CD4-positive, alpha-beta T cell (primary cell): ENCODE measurements around the gene ADAM19. TPM values are rescaled to one million over a fixed set of nuclear protein-coding genes. Genes with fewer than 3 reads are reported as not detected.

Experiments
- ATAC-seq: fragments of 200-7000 bp; cut with Tn5 transposase; one replicate; pipeline ENCODE4 v1.10.0; 2022; ENCODE audit warnings: mild to moderate bottlenecking; ENCODE audit not compliant: poor library complexity
- CTCF ChIA-PET: fragments of 350-600 bp; sonication (Branson Sonifier 250); formaldehyde crosslinking; loops from one replicate; lab custom pipeline; 2021; ENCODE audit warnings: antibody characterized with exemption, inconsistent platforms; lab: Charles Lee
- POLR2A ChIA-PET: fragments of 350-600 bp; sonication (Branson Sonifier 250); formaldehyde crosslinking; loops from one replicate; lab custom pipeline; 2021; ENCODE audit warnings: antibody characterized with exemption, inconsistent platforms; lab: Charles Lee
- DNase-seq, 14 experiments: peaks; one replicate each; pipeline ENCODE4 v3.0.0-alpha.2; 2013 to 2020; ENCODE audit warnings: mixed read lengths in 2 of 14
- H3K27ac ChIP-seq, 2 donors: one replicate each; pipeline versions ENCODE4 v1.5.1 to v1.7.0; 2013; ENCODE audit warnings: low read length in 2 of 2, low read depth in 1 of 2, mild to moderate bottlenecking in 1 of 2
- H3K27me3 ChIP-seq, 2 experiments: 1 replicate in 1 of 2; 2 replicates in 1 of 2; pipeline versions ENCODE4 v1.6.1 to v1.7.0; 2013; ENCODE audit warnings: low read length in 2 of 2, control low read depth in 1 of 2, mild to moderate bottlenecking in 1 of 2, moderate library complexity in 1 of 2; ENCODE audit not compliant: insufficient read depth in 2 of 2, control insufficient read depth in 1 of 2
- H3K36me3 ChIP-seq: one replicate; pipeline ENCODE4 v1.6.1; 2013; ENCODE audit warnings: low read length, control low read depth; ENCODE audit not compliant: insufficient read depth
- H3K4me1 ChIP-seq: one replicate; pipeline ENCODE4 v1.6.1; 2013; ENCODE audit warnings: low read length, control low read depth; ENCODE audit not compliant: insufficient read depth
- H3K4me3 ChIP-seq: one replicate; pipeline ENCODE4 v1.5.1; 2013; ENCODE audit warnings: mild to moderate bottlenecking, low read length, moderate library complexity
- H3K9me3 ChIP-seq, 2 experiments: 1 replicate in 1 of 2; 2 replicates in 1 of 2; pipeline versions ENCODE4 v1.6.1 to v1.7.0; 2013; ENCODE audit warnings: low read length in 2 of 2, mild to moderate bottlenecking in 2 of 2, control low read depth in 1 of 2, moderate library complexity in 1 of 2; ENCODE audit not compliant: control insufficient read depth in 1 of 2, insufficient read depth in 1 of 2
- H3K27ac Mint-ChIP-seq: one replicate; pipeline ENCODE4 v1.8.0; 2020; ENCODE audit warnings: mixed read lengths
- H3K27me3 Mint-ChIP-seq: one replicate; pipeline ENCODE4 v1.8.0; 2021; ENCODE audit warnings: mixed read lengths
- H3K36me3 Mint-ChIP-seq: one replicate; pipeline ENCODE4 v1.8.0; 2021; ENCODE audit warnings: low read depth, mixed read lengths
- H3K4me1 Mint-ChIP-seq: one replicate; pipeline ENCODE4 v1.8.0; 2021; ENCODE audit warnings: low read depth, mixed read lengths
- H3K4me3 Mint-ChIP-seq: one replicate; pipeline ENCODE4 v1.8.0; 2020; ENCODE audit warnings: mild to moderate bottlenecking, mixed read lengths
- H3K9me3 Mint-ChIP-seq: one replicate; pipeline ENCODE4 v1.8.0; 2020; ENCODE audit warnings: mixed read lengths
- intact Hi-C, 2 experiments: fragments of 100-400 bp; cut with DNase I in 1 of 2; cut with micrococcal nuclease in 1 of 2; formaldehyde crosslinking; loops; one replicate each; pipeline versions ENCODE4 v1.15.1 to v1.9.0; 2023 to 2025; cut with DNase I, micrococcal nuclease
- total RNA-seq, 174 experiments: library from RNA in 2 of 174; stranded (reverse) in 2 of 174; gene quantifications; one replicate each; pipeline ENCODE4 v1.2.3 and lab custom pipeline; 2021 to 2026
- TF ChIP-seq, protein P1 (sequence below): fragments of 200-600 bp; IDR thresholded peaks from one replicate; pipeline ENCODE4 v1.8.0; 2022; ENCODE audit warnings: antibody characterized with exemption, mild to moderate bottlenecking

Gene ADAM19
- total RNA-seq, 2 experiments from 2014 or later, result 26.7 to 29.1 TPM

DNA sequence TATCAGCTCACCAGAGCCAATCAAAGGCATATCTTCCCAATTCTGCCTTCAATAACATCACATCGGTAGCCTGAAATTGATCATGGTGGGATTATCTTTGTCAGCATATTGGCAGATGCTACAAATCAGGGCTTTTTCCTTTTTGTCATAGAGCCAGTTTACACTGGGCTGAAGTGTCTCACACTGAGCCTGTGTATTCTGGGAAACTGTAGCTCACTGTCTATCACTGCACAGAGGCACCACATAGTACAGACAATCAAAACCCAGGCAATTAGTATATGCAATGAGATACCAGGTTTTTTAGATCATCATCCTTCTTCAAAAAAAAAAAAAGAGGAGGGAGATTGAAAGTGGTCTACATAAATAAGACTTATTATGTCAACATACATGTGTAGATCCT is 46.6 kb downstream of the ADAM19 start:
- Mint-ChIP-seq H3K36me3 (peaks cover 37% of the 10 kb centered on the region), H3K4me3 (no peak overlapping the region), H3K4me1 (peaks cover 7% of the 10 kb centered on the region), H3K27ac (no peak overlapping the region), H3K27me3 (no peaks in the 10 kb centered on the region), H3K9me3 (no peaks in the 10 kb centered on the region)
- ATAC-seq, result no peak
- POLR2A ChIA-PET, result interaction anchor here (1.6 kb wide), 1 partner anchor 12 kb away, joined by 4 read pairs; no protein-coding TSS in a partner anchor
- peaks cover 26% of the 10 kb centered on the region for H3K4me1 ChIP-seq
- no peaks in the 10 kb centered on the region for H3K27me3 ChIP-seq
- no peak overlapping the region for H3K27ac ChIP-seq
- intact Hi-C loops, result no loop called here
- CTCF ChIA-PET, result no interaction called here
- no peak for DNase-seq
- H3K9me3 ChIP-seq, result no peaks in the 10 kb centered on the region
- H3K4me3 ChIP-seq, result no peak overlapping the region
- TF ChIP-seq, protein P1, sequence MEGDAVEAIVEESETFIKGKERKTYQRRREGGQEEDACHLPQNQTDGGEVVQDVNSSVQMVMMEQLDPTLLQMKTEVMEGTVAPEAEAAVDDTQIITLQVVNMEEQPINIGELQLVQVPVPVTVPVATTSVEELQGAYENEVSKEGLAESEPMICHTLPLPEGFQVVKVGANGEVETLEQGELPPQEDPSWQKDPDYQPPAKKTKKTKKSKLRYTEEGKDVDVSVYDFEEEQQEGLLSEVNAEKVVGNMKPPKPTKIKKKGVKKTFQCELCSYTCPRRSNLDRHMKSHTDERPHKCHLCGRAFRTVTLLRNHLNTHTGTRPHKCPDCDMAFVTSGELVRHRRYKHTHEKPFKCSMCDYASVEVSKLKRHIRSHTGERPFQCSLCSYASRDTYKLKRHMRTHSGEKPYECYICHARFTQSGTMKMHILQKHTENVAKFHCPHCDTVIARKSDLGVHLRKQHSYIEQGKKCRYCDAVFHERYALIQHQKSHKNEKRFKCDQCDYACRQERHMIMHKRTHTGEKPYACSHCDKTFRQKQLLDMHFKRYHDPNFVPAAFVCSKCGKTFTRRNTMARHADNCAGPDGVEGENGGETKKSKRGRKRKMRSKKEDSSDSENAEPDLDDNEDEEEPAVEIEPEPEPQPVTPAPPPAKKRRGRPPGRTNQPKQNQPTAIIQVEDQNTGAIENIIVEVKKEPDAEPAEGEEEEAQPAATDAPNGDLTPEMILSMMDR, result no peak
- peaks cover 75% of the 10 kb centered on the region for H3K36me3 ChIP-seq

DNA sequence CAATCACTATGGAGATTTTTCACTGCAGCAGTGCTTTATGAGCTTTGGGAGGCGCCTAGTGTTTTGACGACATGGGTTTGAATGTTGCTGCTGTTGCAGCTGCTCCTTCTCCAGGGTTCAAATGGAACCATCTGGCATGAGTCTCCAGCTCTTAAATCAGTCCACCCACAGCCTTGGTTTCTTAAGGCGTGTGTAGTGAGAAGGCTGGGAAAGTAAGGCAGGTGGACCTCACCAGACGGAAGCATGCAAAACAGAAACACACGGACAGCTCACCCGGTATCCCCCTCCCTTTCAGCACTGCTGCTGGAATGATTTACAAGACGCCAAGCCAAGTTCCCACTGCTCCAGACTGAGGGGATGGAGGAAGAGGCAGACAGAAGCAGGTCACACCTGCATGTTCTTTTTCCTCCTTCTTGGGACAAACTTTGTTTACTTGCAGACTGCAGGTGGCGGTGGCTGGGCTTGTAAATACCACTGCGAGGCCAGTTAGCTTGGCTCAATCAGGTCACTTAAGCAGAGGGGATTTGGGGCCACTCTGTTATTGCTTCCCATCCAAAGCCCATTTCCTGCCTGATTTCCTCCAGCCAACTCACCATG is 47.4 kb downstream of the ADAM19 start:
- no peaks in the 10 kb centered on the region for H3K27me3 Mint-ChIP-seq
- Histone ChIP-seq H3K36me3 (peaks cover 74% of the 10 kb centered on the region), H3K27me3 (no peaks in the 10 kb centered on the region), H3K4me1 (peaks cover 27% of the 10 kb centered on the region), H3K27ac (no peak overlapping the region), H3K4me3 (no peak overlapping the region), H3K9me3 (no peaks in the 10 kb centered on the region)
- CTCF ChIA-PET, result interaction anchor here (1.0 kb wide), 1 partner anchor 9 kb away, joined by 3 read pairs; no protein-coding TSS in a partner anchor
- no peak for ATAC-seq
- intact Hi-C loops, result no loop called here
- peaks cover 37% of the 10 kb centered on the region for H3K36me3 Mint-ChIP-seq
- peaks cover 7% of the 10 kb centered on the region for H3K4me1 Mint-ChIP-seq
- H3K9me3 Mint-ChIP-seq, result no peaks in the 10 kb centered on the region
- POLR2A ChIA-PET, result interaction anchor here (1.6 kb wide), 1 partner anchor 13 kb away, joined by 4 read pairs; no protein-coding TSS in a partner anchor
- TF ChIP-seq, protein P1, result no peak
- DNase-seq, result no peak
- no peak overlapping the region for H3K27ac Mint-ChIP-seq
- no peak overlapping the region for H3K4me3 Mint-ChIP-seq

DNA sequence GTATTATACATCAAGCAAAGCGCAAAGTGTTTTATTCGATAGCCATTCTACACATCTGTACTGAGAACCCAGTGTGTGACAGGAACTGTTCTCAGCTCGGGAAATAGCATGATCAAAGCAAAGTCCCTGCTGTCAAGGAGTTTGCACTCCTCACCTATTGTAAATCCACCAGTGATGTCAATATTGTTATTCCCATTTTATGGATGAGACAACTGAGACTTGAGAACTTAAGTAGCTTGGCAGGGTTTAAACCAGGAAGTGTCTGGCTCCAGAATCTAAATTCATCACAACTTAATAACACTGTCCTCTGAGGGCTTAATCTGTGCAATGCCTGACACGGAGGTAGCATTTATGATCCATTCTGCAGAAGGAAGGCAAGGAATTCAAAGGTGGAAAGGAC is 50.7 kb downstream of the ADAM19 start:
- Histone ChIP-seq H3K4me1 (peaks cover 25% of the 10 kb centered on the region), H3K27ac (no peak overlapping the region), H3K27me3 (no peaks in the 10 kb centered on the region), H3K36me3 (peaks cover 47% of the 10 kb centered on the region), H3K9me3 (no peaks in the 10 kb centered on the region), H3K4me3 (no peak overlapping the region)
- Mint-ChIP-seq H3K4me3 (no peak overlapping the region), H3K27ac (no peak overlapping the region), H3K36me3 (peaks cover 18% of the 10 kb centered on the region), H3K27me3 (no peaks in the 10 kb centered on the region), H3K9me3 (no peaks in the 10 kb centered on the region), H3K4me1 (peaks cover 10% of the 10 kb centered on the region)
- TF ChIP-seq, protein P1, result no peak
- DNase-seq (no peak), ATAC-seq (no peak)
- POLR2A ChIA-PET, result interaction anchor here (1.0 to 1.2 kb wide), 2 partner anchors 17 to 29 kb away, joined by 3 read pairs; no protein-coding TSS in a partner anchor
- intact Hi-C loops, result no loop called here
- CTCF ChIA-PET, result no interaction called here
